Daoy (cell line): Measurements from ENCODE around the gene SERAC1. TPM values are rescaled to one million over a fixed set of nuclear protein-coding genes. Genes with fewer than 3 reads are reported as not detected.
"Not testable (repeated sequence)": the region's sequence is repeated elsewhere in the genome, so short reads cannot be mapped to it uniquely, and the experiment has no call there.

Experiments used
- DNase-seq: peaks from one replicate; pipeline ENCODE4 v3.0.0-alpha.2; 2015; ENCODE audit warnings: low read depth
- total RNA-seq: library from RNA; depleted of rRNA; stranded (reverse); fragments of >200 nt; shearing (Covaris generic); gene quantifications from 2 replicates; pipeline ENCODE4 v1.2.3, GENCODE V29; 2014; rRNA removed

Gene SERAC1
- 2.5 and 3.9 TPM in 2 replicates for total RNA-seq

- no peak for DNase-seq
Observed at GRCh38 chr6:158168040-158168289, at the start of gene SERAC1. Gene SERAC1, minus strand, starts transcription at chr6:158168262. Its CDS starts 9,899 bp downstream, at chr6:158158363.

GRCh38 chr6:158213925-158214674 lies 46.0 kb upstream of the SERAC1 start:
- DNase-seq, result peak; percentile 74

- DNase-seq, result peak; percentile 17
Observed at GRCh38 chr6:158211273-158212055, 43.4 kb upstream of the SERAC1 start.

GRCh38 chr6:158209582-158210333 lies 41.7 kb upstream of the SERAC1 start:
- DNase-seq, result not testable (repeated sequence)

GRCh38 chr6:158208226-158209030 lies 40.4 kb upstream of the SERAC1 start:
- not testable (repeated sequence) for DNase-seq

GRCh38 chr6:158207422-158207788 lies 39.3 kb upstream of the SERAC1 start:
- peak; percentile 36 for DNase-seq

GRCh38 chr6:158206740-158207421 lies 38.8 kb upstream of the SERAC1 start:
- no peak for DNase-seq

- no peak for DNase-seq
Observed at GRCh38 chr6:158205169-158205944, 37.3 kb upstream of the SERAC1 start.

GRCh38 chr6:158198461-158198860 lies 30.4 kb upstream of the SERAC1 start:
- DNase-seq, result no peak

GRCh38 chr6:158194487-158195280 lies 26.6 kb upstream of the SERAC1 start:
- DNase-seq, result no peak

- no peak for DNase-seq
Observed at GRCh38 chr6:158191761-158192160, 23.7 kb upstream of the SERAC1 start.

GRCh38 chr6:158191032-158191431 lies 23.0 kb upstream of the SERAC1 start:
- DNase-seq, result no peak

GRCh38 chr6:158188591-158188990 lies 20.5 kb upstream of the SERAC1 start:
- DNase-seq, result no peak

- DNase-seq, result peak; percentile 47
Observed at GRCh38 chr6:158185729-158186456, 17.8 kb upstream of the SERAC1 start.

- DNase-seq, result no peak
Observed at GRCh38 chr6:158184608-158185007, 16.5 kb upstream of the SERAC1 start.

- peak; percentile 14 for DNase-seq
Observed at GRCh38 chr6:158183174-158183972, 15.3 kb upstream of the SERAC1 start.

- not testable (repeated sequence) for DNase-seq
Observed at GRCh38 chr6:158177712-158178111, 9.7 kb upstream of the SERAC1 start.

- DNase-seq, result no peak
Observed at GRCh38 chr6:158175111-158175510, 7.0 kb upstream of the SERAC1 start.
